Choroid plexus epithelial cell (primary cell): ENCODE data around the gene ZNF853.
A peak's percentile ranks its signal among the peaks of the same experiment; 100 is the strongest.

Experiments used
- DNase-seq: peaks from one replicate; pipeline ENCODE4 v3.0.0-alpha.2; 2010; ENCODE audit warnings: low read depth
- H3K4me3 ChIP-seq: 2 replicates; pipeline ENCODE4 v1.5.1; 2011; ENCODE audit warnings: low read depth, mild to moderate bottlenecking, control low read depth, low read length, moderate library complexity
- CTCF ChIP-seq: conservative IDR thresholded peaks from 2 replicates; pipeline ENCODE4 v1.5.1; 2011; ENCODE audit warnings: low read depth, mild to moderate bottlenecking, control low read depth, inconsistent platforms, low read length, moderate library complexity

ZNF853 gene

GRCh38 chr7:6608081-6608480 lies 7.3 kb upstream of the ZNF853 start:
- no peak for TF ChIP-seq CTCF
- H3K4me3 ChIP-seq: no peak overlapping the region
- DNase-seq: no peak

- DNase-seq: no peak
- TF ChIP-seq CTCF: no peak
- no peak overlapping the region for H3K4me3 ChIP-seq
These were observed 6.6 kb upstream of the ZNF853 start for GRCh38 chr7:6608794-6609193.

GRCh38 chr7:6612819-6613218 lies 2.6 kb upstream of the ZNF853 start:
- no peak overlapping the region for H3K4me3 ChIP-seq
- no peak for TF ChIP-seq CTCF
- DNase-seq: no peak

- no peak for TF ChIP-seq CTCF
- no peak for DNase-seq
- no peak overlapping the region for H3K4me3 ChIP-seq
These were observed 1.7 kb upstream of the ZNF853 start for GRCh38 chr7:6613706-6614105.

- no peak for DNase-seq
- H3K4me3 ChIP-seq: peak overlapping the region; percentile 47
- no peak for TF ChIP-seq CTCF
These were observed 529 bp downstream of the ZNF853 start for GRCh38 chr7:6615723-6616555.

- DNase-seq: no peak
- no peak for TF ChIP-seq CTCF
- H3K4me3 ChIP-seq: no peak overlapping the region
These were observed 1.6 kb downstream of the ZNF853 start for GRCh38 chr7:6616854-6617643.
